ENCODE data around the gene KISS1R.

DNA sequence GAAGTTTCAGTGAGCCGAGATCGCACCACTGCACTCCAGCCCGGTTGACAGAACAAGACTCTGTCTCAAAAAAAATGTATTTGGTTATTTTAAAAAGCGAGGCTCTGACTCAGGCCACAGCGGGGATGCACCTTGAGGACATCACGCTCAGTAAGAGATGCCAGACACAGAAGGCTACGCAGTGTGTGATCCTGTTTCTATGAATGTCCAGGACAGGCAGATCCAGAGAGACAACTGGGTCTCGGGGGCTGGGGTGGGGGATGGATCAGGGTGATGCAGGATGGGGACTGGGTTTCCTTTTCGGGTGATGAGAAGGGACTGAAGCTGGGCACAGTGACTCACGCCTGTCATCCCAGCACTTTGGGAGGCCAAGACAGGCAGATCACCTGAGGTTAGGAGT, 29.5 kb upstream of the KISS1R start:
- TF ChIP-seq CTCF (optimal IDR thresholded peaks at IDR 0.05 in 1 of 3, IDR thresholded peaks at IDR 0.05 in 1 of 3, conservative IDR thresholded peaks at IDR 0.05 in 1 of 3; ENCODE audit: extremely low read depth in 1 of 3, insufficient read depth in 2 of 3, low read length in 3 of 3) (no peak), EZH2 (IDR thresholded peaks at IDR 0.05; ENCODE audit: low read length) (no peak)
